ENCODE measurements around the gene PPP4R2. TPM values are rescaled to one million over a fixed set of nuclear protein-coding genes. Genes with fewer than 3 reads are reported as not detected.

The PPP4R2 gene
- total RNA-seq, 6 donors from 2014 or later, result 24.3 to 88.0 (median 54.8) TPM

DNA sequence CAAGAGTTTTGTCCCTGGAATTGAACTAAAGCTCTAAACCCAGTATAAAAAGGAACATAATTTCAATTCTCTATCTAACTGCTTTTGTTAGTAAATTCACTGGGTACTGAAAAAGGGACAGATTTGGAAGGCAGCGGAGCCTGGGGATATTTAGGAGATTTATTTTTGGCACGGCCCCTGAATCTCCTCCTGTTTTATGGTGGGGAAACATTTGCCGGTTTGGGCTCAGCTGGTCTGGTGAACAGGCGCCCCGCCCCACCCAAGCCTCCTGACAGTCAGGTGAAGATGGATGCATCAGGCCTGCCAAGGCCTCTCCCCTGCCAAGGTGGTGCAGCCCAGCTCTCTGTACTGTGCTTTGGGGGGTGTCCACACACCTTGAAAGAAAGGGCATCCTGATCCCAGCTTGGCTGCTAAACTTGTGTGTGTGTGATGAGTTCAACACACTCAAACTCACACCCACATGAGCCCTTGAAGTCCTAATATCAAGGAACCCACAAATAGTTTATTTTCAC is 111.1 kb downstream of the PPP4R2 start:
- Histone ChIP-seq H3K4me3 (no peak overlapping the region), H3K36me3 (no peaks in the 10 kb centered on the region), H3K27ac (no peak overlapping the region), H3K27me3 (no peaks in the 10 kb centered on the region), H3K4me1 (no peaks in the 10 kb centered on the region), H3K9me3 (no peaks in the 10 kb centered on the region)
- WGBS, 2 donors, result 75 to 80% methylated on average over 5 of the region's 5 CpGs
- ATAC-seq (ENCODE audit: low FRiP score in 2 of 2) (no peak), DNase-seq (no peak)
- TF ChIP-seq, protein P1, sequence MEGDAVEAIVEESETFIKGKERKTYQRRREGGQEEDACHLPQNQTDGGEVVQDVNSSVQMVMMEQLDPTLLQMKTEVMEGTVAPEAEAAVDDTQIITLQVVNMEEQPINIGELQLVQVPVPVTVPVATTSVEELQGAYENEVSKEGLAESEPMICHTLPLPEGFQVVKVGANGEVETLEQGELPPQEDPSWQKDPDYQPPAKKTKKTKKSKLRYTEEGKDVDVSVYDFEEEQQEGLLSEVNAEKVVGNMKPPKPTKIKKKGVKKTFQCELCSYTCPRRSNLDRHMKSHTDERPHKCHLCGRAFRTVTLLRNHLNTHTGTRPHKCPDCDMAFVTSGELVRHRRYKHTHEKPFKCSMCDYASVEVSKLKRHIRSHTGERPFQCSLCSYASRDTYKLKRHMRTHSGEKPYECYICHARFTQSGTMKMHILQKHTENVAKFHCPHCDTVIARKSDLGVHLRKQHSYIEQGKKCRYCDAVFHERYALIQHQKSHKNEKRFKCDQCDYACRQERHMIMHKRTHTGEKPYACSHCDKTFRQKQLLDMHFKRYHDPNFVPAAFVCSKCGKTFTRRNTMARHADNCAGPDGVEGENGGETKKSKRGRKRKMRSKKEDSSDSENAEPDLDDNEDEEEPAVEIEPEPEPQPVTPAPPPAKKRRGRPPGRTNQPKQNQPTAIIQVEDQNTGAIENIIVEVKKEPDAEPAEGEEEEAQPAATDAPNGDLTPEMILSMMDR (IDR thresholded peaks at IDR 0.05), result no peak
- no peak for TF ChIP-seq POLR2A (IDR thresholded peaks at IDR 0.05)
- TF ChIP-seq POLR2AphosphoS5 (IDR thresholded peaks at IDR 0.05), result no peak
- no peak for TF ChIP-seq EP300 (IDR thresholded peaks at IDR 0.05)

- no peak overlapping the region for H3K4me3 ChIP-seq
- DNase-seq, result no peak
- no peak overlapping the region for H3K27ac ChIP-seq
- H3K9me3 ChIP-seq, result no peaks in the 10 kb centered on the region
- ATAC-seq (ENCODE audit: low FRiP score in 2 of 2), result no peak
- H3K27me3 ChIP-seq, result no peaks in the 10 kb centered on the region
- WGBS, 2 donors, result 85 to 90% methylated on average over 3 of the region's 3 CpGs
- TF ChIP-seq, protein P1 (IDR thresholded peaks at IDR 0.05), result no peak
- no peak for TF ChIP-seq EP300 (IDR thresholded peaks at IDR 0.05)
- no peak for TF ChIP-seq POLR2A (IDR thresholded peaks at IDR 0.05)
- TF ChIP-seq POLR2AphosphoS5 (IDR thresholded peaks at IDR 0.05), result no peak
- no peaks in the 10 kb centered on the region for H3K4me1 ChIP-seq
- no peaks in the 10 kb centered on the region for H3K36me3 ChIP-seq
These were observed 112.1 kb downstream of the PPP4R2 start for GRCh38 chr3:73108750-73109149.

GRCh38 chr3:73110530-73110929 is 113.9 kb downstream of the PPP4R2 start:
- H3K4me1 ChIP-seq, result no peaks in the 10 kb centered on the region
- 81 to 82% methylated on average over 20 of the region's 20 CpGs for WGBS, 2 donors
- no peaks in the 10 kb centered on the region for H3K9me3 ChIP-seq
- H3K27ac ChIP-seq, result no peak overlapping the region
- no peak for ATAC-seq (ENCODE audit: low FRiP score in 2 of 2)
- no peaks in the 10 kb centered on the region for H3K36me3 ChIP-seq
- no peak for TF ChIP-seq EP300 (IDR thresholded peaks at IDR 0.05)
- TF ChIP-seq POLR2AphosphoS5 (IDR thresholded peaks at IDR 0.05), result no peak
- no peak for TF ChIP-seq POLR2A (IDR thresholded peaks at IDR 0.05)
- TF ChIP-seq, protein P1 (IDR thresholded peaks at IDR 0.05), result no peak
- H3K27me3 ChIP-seq, result no peaks in the 10 kb centered on the region
- DNase-seq, result peak in 1 of 2 donors; percentile 53
- no peak overlapping the region for H3K4me3 ChIP-seq

DNA sequence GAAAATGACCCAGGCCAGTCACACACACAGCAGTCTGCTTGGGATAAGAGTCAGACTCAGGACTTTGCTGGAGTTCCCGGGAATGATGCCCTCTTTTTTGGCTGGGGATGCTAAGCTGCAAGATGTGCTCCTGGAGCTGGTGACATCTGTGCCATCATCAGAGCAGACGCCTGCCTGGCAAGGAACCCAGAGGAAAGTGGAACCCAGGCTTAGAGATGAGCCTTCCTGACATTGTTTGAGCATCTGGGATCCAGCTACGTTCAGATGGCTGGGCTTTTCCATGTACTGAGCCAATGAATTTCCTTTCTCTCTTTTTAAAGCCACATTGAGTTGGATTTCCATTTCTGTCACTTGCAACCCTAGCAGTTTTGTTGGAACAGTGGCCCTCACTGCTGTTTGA is 118.1 kb downstream of the PPP4R2 start:
- no peak for DNase-seq
- ATAC-seq (ENCODE audit: low FRiP score in 2 of 2), result no peak
- Histone ChIP-seq H3K4me1 (no peaks in the 10 kb centered on the region), H3K36me3 (no peaks in the 10 kb centered on the region), H3K9me3 (no peaks in the 10 kb centered on the region), H3K27me3 (no peaks in the 10 kb centered on the region), H3K4me3 (no peak overlapping the region), H3K27ac (no peak overlapping the region)
- 66 to 79% methylated on average over 3 of the region's 3 CpGs for WGBS, 2 donors
- TF ChIP-seq EP300 (IDR thresholded peaks at IDR 0.05) (no peak), POLR2A (IDR thresholded peaks at IDR 0.05) (no peak), POLR2AphosphoS5 (IDR thresholded peaks at IDR 0.05) (no peak)
- TF ChIP-seq, protein P1 (IDR thresholded peaks at IDR 0.05), result no peak

GRCh38 chr3:73115806-73116205 is 119.2 kb downstream of the PPP4R2 start:
- no peaks in the 10 kb centered on the region for H3K36me3 ChIP-seq
- H3K4me1 ChIP-seq, result no peaks in the 10 kb centered on the region
- H3K4me3 ChIP-seq, result no peak overlapping the region
- no peaks in the 10 kb centered on the region for H3K9me3 ChIP-seq
- 74% methylated on average over 2 of the region's 2 CpGs for WGBS, 2 donors
- no peak overlapping the region for H3K27ac ChIP-seq
- no peaks in the 10 kb centered on the region for H3K27me3 ChIP-seq
- DNase-seq (no peak), ATAC-seq (ENCODE audit: low FRiP score in 2 of 2) (no peak)
- TF ChIP-seq POLR2A (IDR thresholded peaks at IDR 0.05) (no peak), POLR2AphosphoS5 (IDR thresholded peaks at IDR 0.05) (no peak), EP300 (IDR thresholded peaks at IDR 0.05) (no peak)
- TF ChIP-seq, protein P1 (IDR thresholded peaks at IDR 0.05), result no peak

Data from upper lobe of left lung (tissue), 6 donors.